ENCODE measurements around the gene FUZ.

The FUZ gene

GRCh38 chr19:49856574-49857021 is 43.5 kb upstream of the FUZ start:
- H3K9ac ChIP-seq (ENCODE audit: low read length) = no peak overlapping the region
- H3K36me3 ChIP-seq (ENCODE audit: control insufficient read depth, low read depth, low read length) = peaks cover 37% of the 10 kb centered on the region
- peaks cover 6% of the 10 kb centered on the region for H3K4me1 ChIP-seq (ENCODE audit: control insufficient read depth, low read depth, low read length)
- no peaks in the 10 kb centered on the region for H3K9me3 ChIP-seq (ENCODE audit: control insufficient read depth, low read depth, low read length)
- H3K27me3 ChIP-seq (ENCODE audit: control insufficient read depth, insufficient read depth, low read length) = no peaks in the 10 kb centered on the region
- no peak overlapping the region for H3K27ac ChIP-seq (ENCODE audit: low read length)
- H3K4me3 ChIP-seq (ENCODE audit: low read length) = no peak overlapping the region

GRCh38 chr19:49855676-49856573 is 42.8 kb upstream of the FUZ start:
- Histone ChIP-seq H3K4me1 (ENCODE audit: control insufficient read depth, low read depth, low read length) (peaks cover 6% of the 10 kb centered on the region), H3K27ac (ENCODE audit: low read length) (no peak overlapping the region), H3K4me3 (ENCODE audit: low read length) (no peak overlapping the region), H3K9ac (ENCODE audit: low read length) (no peak overlapping the region), H3K9me3 (ENCODE audit: control insufficient read depth, low read depth, low read length) (no peaks in the 10 kb centered on the region), H3K36me3 (ENCODE audit: control insufficient read depth, low read depth, low read length) (peaks cover 32% of the 10 kb centered on the region), H3K27me3 (ENCODE audit: control insufficient read depth, insufficient read depth, low read length) (no peaks in the 10 kb centered on the region)

- peaks cover 27% of the 10 kb centered on the region for H3K36me3 ChIP-seq (ENCODE audit: control insufficient read depth, low read depth, low read length)
- no peak overlapping the region for H3K9ac ChIP-seq (ENCODE audit: low read length)
- H3K4me3 ChIP-seq (ENCODE audit: low read length) = no peak overlapping the region
- H3K27me3 ChIP-seq (ENCODE audit: control insufficient read depth, insufficient read depth, low read length) = no peaks in the 10 kb centered on the region
- H3K9me3 ChIP-seq (ENCODE audit: control insufficient read depth, low read depth, low read length) = no peaks in the 10 kb centered on the region
- H3K27ac ChIP-seq (ENCODE audit: low read length) = no peak overlapping the region
- H3K4me1 ChIP-seq (ENCODE audit: control insufficient read depth, low read depth, low read length) = peaks cover 6% of the 10 kb centered on the region
Measured at GRCh38 chr19:49855277-49855675, 42.2 kb upstream of the FUZ start.

GRCh38 chr19:49854378-49855263 is 41.5 kb upstream of the FUZ start:
- H3K4me3 ChIP-seq (ENCODE audit: low read length) = no peak overlapping the region
- H3K9ac ChIP-seq (ENCODE audit: low read length) = no peak overlapping the region
- peaks cover 6% of the 10 kb centered on the region for H3K4me1 ChIP-seq (ENCODE audit: control insufficient read depth, low read depth, low read length)
- H3K9me3 ChIP-seq (ENCODE audit: control insufficient read depth, low read depth, low read length) = no peaks in the 10 kb centered on the region
- H3K27me3 ChIP-seq (ENCODE audit: control insufficient read depth, insufficient read depth, low read length) = no peaks in the 10 kb centered on the region
- H3K27ac ChIP-seq (ENCODE audit: low read length) = no peak overlapping the region
- peaks cover 27% of the 10 kb centered on the region for H3K36me3 ChIP-seq (ENCODE audit: control insufficient read depth, low read depth, low read length)

- H3K9ac ChIP-seq (ENCODE audit: low read length) = no peak overlapping the region
- H3K36me3 ChIP-seq (ENCODE audit: control insufficient read depth, low read depth, low read length) = peaks cover 26% of the 10 kb centered on the region
- no peak overlapping the region for H3K4me3 ChIP-seq (ENCODE audit: low read length)
- no peaks in the 10 kb centered on the region for H3K27me3 ChIP-seq (ENCODE audit: control insufficient read depth, insufficient read depth, low read length)
- H3K4me1 ChIP-seq (ENCODE audit: control insufficient read depth, low read depth, low read length) = peaks cover 6% of the 10 kb centered on the region
- no peaks in the 10 kb centered on the region for H3K9me3 ChIP-seq (ENCODE audit: control insufficient read depth, low read depth, low read length)
- no peak overlapping the region for H3K27ac ChIP-seq (ENCODE audit: low read length)
Measured at GRCh38 chr19:49853852-49854377, 40.8 kb upstream of the FUZ start.

GRCh38 chr19:49852631-49853126 is 39.6 kb upstream of the FUZ start:
- Histone ChIP-seq H3K9me3 (ENCODE audit: control insufficient read depth, low read depth, low read length) (no peaks in the 10 kb centered on the region), H3K4me1 (ENCODE audit: control insufficient read depth, low read depth, low read length) (peaks cover 6% of the 10 kb centered on the region), H3K27ac (ENCODE audit: low read length) (no peak overlapping the region), H3K27me3 (ENCODE audit: control insufficient read depth, insufficient read depth, low read length) (no peaks in the 10 kb centered on the region), H3K36me3 (ENCODE audit: control insufficient read depth, low read depth, low read length) (peaks cover 22% of the 10 kb centered on the region), H3K4me3 (ENCODE audit: low read length) (peak overlapping the region; percentile 74), H3K9ac (ENCODE audit: low read length) (no peak overlapping the region)

GRCh38 chr19:49851456-49852259 is 38.6 kb upstream of the FUZ start:
- Histone ChIP-seq H3K27ac (ENCODE audit: low read length) (no peak overlapping the region), H3K4me3 (ENCODE audit: low read length) (peak overlapping the region; percentile 74), H3K9ac (ENCODE audit: low read length) (peak overlapping the region; percentile 53)

GRCh38 chr19:49850487-49851342 is 37.6 kb upstream of the FUZ start, which contains the start of gene PTOV1:
TSS of gene PTOV1 (plus strand) at chr19:49851159.
- Histone ChIP-seq H3K9me3 (ENCODE audit: control insufficient read depth, low read depth, low read length) (no peaks in the 10 kb centered on the region), H3K36me3 (ENCODE audit: control insufficient read depth, low read depth, low read length) (peaks cover 14% of the 10 kb centered on the region), H3K4me1 (ENCODE audit: control insufficient read depth, low read depth, low read length) (peaks cover 6% of the 10 kb centered on the region), H3K9ac (ENCODE audit: low read length) (peak within 1 kb of the TSS; percentile 72), H3K27me3 (ENCODE audit: control insufficient read depth, insufficient read depth, low read length) (no peaks in the 10 kb centered on the region), H3K4me3 (ENCODE audit: low read length) (peak within 1 kb of the TSS; percentile 74), H3K27ac (ENCODE audit: low read length) (peak within 1 kb of the TSS; percentile 40)

More at GRCh38 chr19:49851456-49852259, 38.6 kb upstream of the FUZ start:
- H3K9me3 ChIP-seq (ENCODE audit: control insufficient read depth, low read depth, low read length) = no peaks in the 10 kb centered on the region
- no peaks in the 10 kb centered on the region for H3K27me3 ChIP-seq (ENCODE audit: control insufficient read depth, insufficient read depth, low read length)
- peaks cover 14% of the 10 kb centered on the region for H3K36me3 ChIP-seq (ENCODE audit: control insufficient read depth, low read depth, low read length)
- peaks cover 6% of the 10 kb centered on the region for H3K4me1 ChIP-seq (ENCODE audit: control insufficient read depth, low read depth, low read length)

GRCh38 chr19:49850221-49850486 is 37.1 kb upstream of the FUZ start:
- H3K9ac ChIP-seq (ENCODE audit: low read length) = no peak overlapping the region
- peak overlapping the region; percentile 74 for H3K4me3 ChIP-seq (ENCODE audit: low read length)
- peaks cover 8% of the 10 kb centered on the region for H3K36me3 ChIP-seq (ENCODE audit: control insufficient read depth, low read depth, low read length)
- no peak overlapping the region for H3K27ac ChIP-seq (ENCODE audit: low read length)
- H3K4me1 ChIP-seq (ENCODE audit: control insufficient read depth, low read depth, low read length) = peaks cover 6% of the 10 kb centered on the region
- H3K27me3 ChIP-seq (ENCODE audit: control insufficient read depth, insufficient read depth, low read length) = no peaks in the 10 kb centered on the region
- no peaks in the 10 kb centered on the region for H3K9me3 ChIP-seq (ENCODE audit: control insufficient read depth, low read depth, low read length)

GRCh38 chr19:49849433-49850220 is 36.5 kb upstream of the FUZ start:
- Histone ChIP-seq H3K27ac (ENCODE audit: low read length) (no peak overlapping the region), H3K4me1 (ENCODE audit: control insufficient read depth, low read depth, low read length) (peaks cover 6% of the 10 kb centered on the region), H3K27me3 (ENCODE audit: control insufficient read depth, insufficient read depth, low read length) (no peaks in the 10 kb centered on the region), H3K9ac (ENCODE audit: low read length) (no peak overlapping the region), H3K4me3 (ENCODE audit: low read length) (peak overlapping the region; percentile 74), H3K36me3 (ENCODE audit: control insufficient read depth, low read depth, low read length) (peaks cover 5% of the 10 kb centered on the region), H3K9me3 (ENCODE audit: control insufficient read depth, low read depth, low read length) (no peaks in the 10 kb centered on the region)
